GM12801 (cell line): ENCODE data around the gene ERFL.

Experiments
- CTCF ChIP-seq: IDR thresholded peaks from one replicate; pipeline ENCODE4 v1.5.1; 2011; ENCODE audit warnings: control low read depth; ENCODE audit not compliant: insufficient read length; ENCODE audit errors: extremely low read depth

ERFL gene

GRCh38 chr19:41923045-41923788 is 5.0 kb downstream of the ERFL start:
- TF ChIP-seq CTCF: no peak

- no peak for TF ChIP-seq CTCF
These were observed 5.7 kb downstream of the ERFL start for GRCh38 chr19:41922585-41922984.

- TF ChIP-seq CTCF: no peak
These were observed 6.4 kb downstream of the ERFL start for GRCh38 chr19:41921577-41922576.

GRCh38 chr19:41920882-41921576 is 7.2 kb downstream of the ERFL start:
- no peak for TF ChIP-seq CTCF

- TF ChIP-seq CTCF: no peak
These were observed 8.1 kb downstream of the ERFL start for GRCh38 chr19:41919948-41920712.

- TF ChIP-seq CTCF: no peak
These were observed 9.5 kb downstream of the ERFL start for GRCh38 chr19:41918653-41919244.
